CD4-positive, alpha-beta T cell (primary cell): ENCODE measurements around the gene AUTS2. TPM values are rescaled to one million over a fixed set of nuclear protein-coding genes. Genes with fewer than 3 reads are reported as not detected.

Experiments
- ATAC-seq: fragments of 200-7000 bp; cut with Tn5 transposase; one replicate; pipeline ENCODE4 v1.10.0; 2022; ENCODE audit warnings: mild to moderate bottlenecking; ENCODE audit not compliant: poor library complexity
- CTCF ChIA-PET: fragments of 350-600 bp; sonication (Branson Sonifier 250); formaldehyde crosslinking; loops from one replicate; lab custom pipeline; 2021; ENCODE audit warnings: antibody characterized with exemption, inconsistent platforms; lab: Charles Lee
- POLR2A ChIA-PET: fragments of 350-600 bp; sonication (Branson Sonifier 250); formaldehyde crosslinking; loops from one replicate; lab custom pipeline; 2021; ENCODE audit warnings: antibody characterized with exemption, inconsistent platforms; lab: Charles Lee
- DNase-seq, 14 experiments: peaks; one replicate each; pipeline ENCODE4 v3.0.0-alpha.2; 2013 to 2020; ENCODE audit warnings: mixed read lengths in 2 of 14
- H3K27ac ChIP-seq, 2 donors: one replicate each; pipeline versions ENCODE4 v1.5.1 to v1.7.0; 2013; ENCODE audit warnings: low read length in 2 of 2, low read depth in 1 of 2, mild to moderate bottlenecking in 1 of 2
- H3K27me3 ChIP-seq, 2 experiments: 1 replicate in 1 of 2; 2 replicates in 1 of 2; pipeline versions ENCODE4 v1.6.1 to v1.7.0; 2013; ENCODE audit warnings: low read length in 2 of 2, control low read depth in 1 of 2, mild to moderate bottlenecking in 1 of 2, moderate library complexity in 1 of 2; ENCODE audit not compliant: insufficient read depth in 2 of 2, control insufficient read depth in 1 of 2
- H3K36me3 ChIP-seq: one replicate; pipeline ENCODE4 v1.6.1; 2013; ENCODE audit warnings: low read length, control low read depth; ENCODE audit not compliant: insufficient read depth
- H3K4me1 ChIP-seq: one replicate; pipeline ENCODE4 v1.6.1; 2013; ENCODE audit warnings: low read length, control low read depth; ENCODE audit not compliant: insufficient read depth
- H3K4me3 ChIP-seq: one replicate; pipeline ENCODE4 v1.5.1; 2013; ENCODE audit warnings: mild to moderate bottlenecking, low read length, moderate library complexity
- H3K9me3 ChIP-seq, 2 experiments: 1 replicate in 1 of 2; 2 replicates in 1 of 2; pipeline versions ENCODE4 v1.6.1 to v1.7.0; 2013; ENCODE audit warnings: low read length in 2 of 2, mild to moderate bottlenecking in 2 of 2, control low read depth in 1 of 2, moderate library complexity in 1 of 2; ENCODE audit not compliant: control insufficient read depth in 1 of 2, insufficient read depth in 1 of 2
- H3K27ac Mint-ChIP-seq: one replicate; pipeline ENCODE4 v1.8.0; 2020; ENCODE audit warnings: mixed read lengths
- H3K27me3 Mint-ChIP-seq: one replicate; pipeline ENCODE4 v1.8.0; 2021; ENCODE audit warnings: mixed read lengths
- H3K36me3 Mint-ChIP-seq: one replicate; pipeline ENCODE4 v1.8.0; 2021; ENCODE audit warnings: low read depth, mixed read lengths
- H3K4me1 Mint-ChIP-seq: one replicate; pipeline ENCODE4 v1.8.0; 2021; ENCODE audit warnings: low read depth, mixed read lengths
- H3K4me3 Mint-ChIP-seq: one replicate; pipeline ENCODE4 v1.8.0; 2020; ENCODE audit warnings: mild to moderate bottlenecking, mixed read lengths
- H3K9me3 Mint-ChIP-seq: one replicate; pipeline ENCODE4 v1.8.0; 2020; ENCODE audit warnings: mixed read lengths
- intact Hi-C, 2 experiments: fragments of 100-400 bp; cut with DNase I in 1 of 2; cut with micrococcal nuclease in 1 of 2; formaldehyde crosslinking; loops; one replicate each; pipeline versions ENCODE4 v1.15.1 to v1.9.0; 2023 to 2025; cut with DNase I, micrococcal nuclease
- total RNA-seq, 174 experiments: library from RNA in 2 of 174; stranded (reverse) in 2 of 174; gene quantifications; one replicate each; pipeline ENCODE4 v1.2.3 and lab custom pipeline; 2021 to 2026
- TF ChIP-seq, protein P1 (sequence below): fragments of 200-600 bp; IDR thresholded peaks from one replicate; pipeline ENCODE4 v1.8.0; 2022; ENCODE audit warnings: antibody characterized with exemption, mild to moderate bottlenecking

Gene AUTS2
- total RNA-seq, 2 experiments from 2014 or later = 43.6 to 47.6 TPM

GRCh38 chr7:69686366-69686765 lies 88.1 kb downstream of the AUTS2 start:
- H3K27me3 ChIP-seq = no peaks in the 10 kb centered on the region
- peaks cover 0 to 4% of the 10 kb centered on the region in 2 experiments for H3K9me3 ChIP-seq
- TF ChIP-seq, protein P1, sequence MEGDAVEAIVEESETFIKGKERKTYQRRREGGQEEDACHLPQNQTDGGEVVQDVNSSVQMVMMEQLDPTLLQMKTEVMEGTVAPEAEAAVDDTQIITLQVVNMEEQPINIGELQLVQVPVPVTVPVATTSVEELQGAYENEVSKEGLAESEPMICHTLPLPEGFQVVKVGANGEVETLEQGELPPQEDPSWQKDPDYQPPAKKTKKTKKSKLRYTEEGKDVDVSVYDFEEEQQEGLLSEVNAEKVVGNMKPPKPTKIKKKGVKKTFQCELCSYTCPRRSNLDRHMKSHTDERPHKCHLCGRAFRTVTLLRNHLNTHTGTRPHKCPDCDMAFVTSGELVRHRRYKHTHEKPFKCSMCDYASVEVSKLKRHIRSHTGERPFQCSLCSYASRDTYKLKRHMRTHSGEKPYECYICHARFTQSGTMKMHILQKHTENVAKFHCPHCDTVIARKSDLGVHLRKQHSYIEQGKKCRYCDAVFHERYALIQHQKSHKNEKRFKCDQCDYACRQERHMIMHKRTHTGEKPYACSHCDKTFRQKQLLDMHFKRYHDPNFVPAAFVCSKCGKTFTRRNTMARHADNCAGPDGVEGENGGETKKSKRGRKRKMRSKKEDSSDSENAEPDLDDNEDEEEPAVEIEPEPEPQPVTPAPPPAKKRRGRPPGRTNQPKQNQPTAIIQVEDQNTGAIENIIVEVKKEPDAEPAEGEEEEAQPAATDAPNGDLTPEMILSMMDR = no peak
- POLR2A ChIA-PET = no interaction called here
- no peak overlapping the region for H3K4me3 ChIP-seq
- no peaks in the 10 kb centered on the region for H3K4me1 ChIP-seq
- CTCF ChIA-PET = no interaction called here
- no peaks in the 10 kb centered on the region for H3K27me3 Mint-ChIP-seq
- DNase-seq (no peak), ATAC-seq (no peak)
- H3K4me1 Mint-ChIP-seq = no peaks in the 10 kb centered on the region
- H3K36me3 ChIP-seq = no peaks in the 10 kb centered on the region
- H3K36me3 Mint-ChIP-seq = no peaks in the 10 kb centered on the region
- H3K9me3 Mint-ChIP-seq = no peaks in the 10 kb centered on the region
- no peak overlapping the region for H3K27ac ChIP-seq
- H3K27ac Mint-ChIP-seq = no peak overlapping the region
- H3K4me3 Mint-ChIP-seq = no peak overlapping the region
- intact Hi-C loops = no loop called here

GRCh38 chr7:69687739-69688433 lies 89.6 kb downstream of the AUTS2 start:
- intact Hi-C loops = no loop called here
- DNase-seq (no peak), ATAC-seq (no peak)
- H3K9me3 ChIP-seq = peaks cover 0 to 7% of the 10 kb centered on the region in 2 experiments
- Mint-ChIP-seq H3K27ac (no peak overlapping the region), H3K27me3 (peaks cover 6% of the 10 kb centered on the region), H3K4me1 (no peaks in the 10 kb centered on the region), H3K36me3 (no peaks in the 10 kb centered on the region), H3K4me3 (no peak overlapping the region), H3K9me3 (no peaks in the 10 kb centered on the region)
- no peak overlapping the region for H3K27ac ChIP-seq
- H3K27me3 ChIP-seq = no peaks in the 10 kb centered on the region
- CTCF ChIA-PET = no interaction called here
- H3K4me1 ChIP-seq = no peaks in the 10 kb centered on the region
- POLR2A ChIA-PET = no interaction called here
- no peaks in the 10 kb centered on the region for H3K36me3 ChIP-seq
- TF ChIP-seq, protein P1 = no peak
- H3K4me3 ChIP-seq = no peak overlapping the region

- Histone ChIP-seq H3K36me3 (no peaks in the 10 kb centered on the region), H3K4me3 (no peak overlapping the region), H3K9me3 (peaks cover 0 to 7% of the 10 kb centered on the region in 2 experiments), H3K27me3 (no peaks in the 10 kb centered on the region), H3K4me1 (no peaks in the 10 kb centered on the region), H3K27ac (no peak overlapping the region)
- ATAC-seq (no peak), DNase-seq (no peak)
- Mint-ChIP-seq H3K4me3 (no peak overlapping the region), H3K27ac (no peak overlapping the region), H3K27me3 (peaks cover 6% of the 10 kb centered on the region), H3K4me1 (no peaks in the 10 kb centered on the region), H3K9me3 (no peaks in the 10 kb centered on the region), H3K36me3 (no peaks in the 10 kb centered on the region)
- TF ChIP-seq, protein P1 = no peak
- POLR2A ChIA-PET = no interaction called here
- CTCF ChIA-PET = no interaction called here
- intact Hi-C loops = no loop called here
Measured at GRCh38 chr7:69690329-69690728, 92.1 kb downstream of the AUTS2 start.
